Pancreas (tissue), 10 donors: ENCODE results near the gene NRCAM. TPM values are rescaled to one million over a fixed set of nuclear protein-coding genes. Genes with fewer than 3 reads are reported as not detected.

Experiments used
- ATAC-seq, 4 donors: fragments of 200-7000 bp; cut with Tn5 transposase; one replicate each; pipeline versions ENCODE4 v1.8.0 to v1.9.1; 2020; ENCODE audit warnings: mild to moderate bottlenecking in 4 of 4, moderate library complexity in 4 of 4
- DNase-seq, 6 donors: peaks; one replicate each; pipeline ENCODE4 v3.0.0-alpha.2; 2020
- FAIRE-seq: peaks from 2 replicates; lab custom pipeline; 2012; peaks lifted over from hg19 to GRCh38; lab: Jason Lieb, UNC
- H3K27ac ChIP-seq, 4 donors: fragments of 200-600 bp; sonication (generic); 1 replicate in 3 of 4; 2 replicates in 1 of 4; pipeline versions ENCODE4 v1.5.0 to v1.8.0; 2020
- H3K27me3 ChIP-seq, 4 donors: fragments of 200-600 bp; one replicate each; pipeline ENCODE4 v1.8.0; 2021
- H3K36me3 ChIP-seq, 3 donors: fragments of 200-600 bp; sonication (generic) in 1 of 3; one replicate each; pipeline versions ENCODE4 v1.5.0 to v1.8.0; 2020 to 2021
- H3K4me1 ChIP-seq, 3 donors: fragments of 200-600 bp; one replicate each; pipeline ENCODE4 v1.8.0; 2021
- H3K4me3 ChIP-seq, 4 donors: fragments of 200-600 bp; sonication (generic) in 2 of 4; one replicate each; pipeline versions ENCODE4 v1.5.0 to v1.8.0; 2020 to 2021
- H3K9me3 ChIP-seq, 4 donors: fragments of 200-600 bp; one replicate each; pipeline ENCODE4 v1.8.0; 2021
- WGBS, 2 donors: extraction: QIAGEN DNeasy Blood & Tissue Kit; methylation state at CpG; one replicate each; pipeline ENCODE4 v1.1.7; 2013; 5-methylcytosine and 5-hydroxymethylcytosine counted together
- intact Hi-C, 3 donors: fragments of 100-400 bp; cut with DNase I; formaldehyde crosslinking; loops; one replicate each; pipeline versions ENCODE4 v1.11.1 to v1.14.2; 2022
- polyA plus RNA-seq, 2 donors: library from polyadenylated mRNA; stranded (reverse); fragments of 200-250 nt; gene quantifications; one replicate each; pipeline ENCODE4 v1.2.3, GENCODE V29; 2013
- total RNA-seq, 6 donors: library from RNA; stranded (reverse); fragmentation: NEBNext Ultra II Directional in 4 of 6; extraction: Animal tissue kit (Norgen Biotek cat#: 25700) in 4 of 6; gene quantifications; one replicate each; pipeline versions ENCODE4 v1.2.1 to v1.2.4, GENCODE V29; 2021 to 2023
- TF ChIP-seq, protein P1 (sequence below), 4 donors: fragments of 200-600 bp; sonication (generic) in 3 of 4; IDR thresholded peaks; one replicate each; pipeline versions ENCODE4 v1.5.0 to v1.8.0; 2021; ENCODE audit warnings: antibody characterized with exemption in 4 of 4
- donor health status: healthy with polysubstance abuse.
- donor health status: DM: no; HTN: no; CAD: no; lungs with moderate emphysema.
- donor health status: DM: no; HTN: no; CAD: no.
- donor health status: control.
- donor health status: control.
- donor health status: Bipolar disorder and iron deficiency.
- donor health status: DM: yes; HTN: yes; CAD: no.
- donor health status: DM: no; HTN: no; CAD: no.
- donor health status: DM: no; HTN: no; CAD: no.
- donor health status: DM: yes; HTN: yes; CAD: no.

NRCAM gene
- total and polyA plus RNA-seq, 8 donors, result 14.1 to 53.6 (median 40.4) TPM

DNA sequence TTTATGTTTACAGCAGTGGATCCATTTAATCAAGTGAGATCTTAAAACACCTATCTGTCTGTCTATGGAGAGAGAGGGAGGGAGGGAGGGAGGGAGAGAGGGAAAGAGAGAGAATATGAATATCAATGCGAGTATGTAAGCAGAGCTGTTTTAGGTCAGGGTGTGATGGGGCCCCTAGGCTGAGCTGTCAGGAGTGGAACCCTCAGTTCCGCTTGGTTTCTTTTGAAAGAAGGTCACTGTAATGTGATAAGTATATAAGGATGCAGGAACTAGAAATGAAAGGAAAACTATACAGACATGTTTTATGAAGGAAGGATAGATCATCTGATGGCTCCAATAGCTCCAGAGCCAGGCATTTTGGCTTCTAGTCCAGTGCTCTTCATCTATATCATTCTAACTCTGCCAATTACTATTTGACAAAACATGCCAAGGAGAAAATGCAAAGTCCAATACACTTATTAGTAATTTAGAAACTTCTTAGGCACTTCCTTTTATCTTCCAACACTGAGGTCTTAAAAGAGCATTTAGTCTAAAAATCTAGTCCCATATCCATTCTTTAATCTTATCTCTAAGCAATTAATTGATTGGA, 70.3 kb downstream of the NRCAM start:
- Histone ChIP-seq H3K36me3 (no peaks in the 10 kb centered on the region), H3K4me3 (no peak overlapping the region), H3K9me3 (no peaks in the 10 kb centered on the region), H3K27me3 (no peaks in the 10 kb centered on the region), H3K27ac (no peak overlapping the region), H3K4me1 (no peaks in the 10 kb centered on the region)
- DNase-seq, result no peak
- TF ChIP-seq, protein P1, sequence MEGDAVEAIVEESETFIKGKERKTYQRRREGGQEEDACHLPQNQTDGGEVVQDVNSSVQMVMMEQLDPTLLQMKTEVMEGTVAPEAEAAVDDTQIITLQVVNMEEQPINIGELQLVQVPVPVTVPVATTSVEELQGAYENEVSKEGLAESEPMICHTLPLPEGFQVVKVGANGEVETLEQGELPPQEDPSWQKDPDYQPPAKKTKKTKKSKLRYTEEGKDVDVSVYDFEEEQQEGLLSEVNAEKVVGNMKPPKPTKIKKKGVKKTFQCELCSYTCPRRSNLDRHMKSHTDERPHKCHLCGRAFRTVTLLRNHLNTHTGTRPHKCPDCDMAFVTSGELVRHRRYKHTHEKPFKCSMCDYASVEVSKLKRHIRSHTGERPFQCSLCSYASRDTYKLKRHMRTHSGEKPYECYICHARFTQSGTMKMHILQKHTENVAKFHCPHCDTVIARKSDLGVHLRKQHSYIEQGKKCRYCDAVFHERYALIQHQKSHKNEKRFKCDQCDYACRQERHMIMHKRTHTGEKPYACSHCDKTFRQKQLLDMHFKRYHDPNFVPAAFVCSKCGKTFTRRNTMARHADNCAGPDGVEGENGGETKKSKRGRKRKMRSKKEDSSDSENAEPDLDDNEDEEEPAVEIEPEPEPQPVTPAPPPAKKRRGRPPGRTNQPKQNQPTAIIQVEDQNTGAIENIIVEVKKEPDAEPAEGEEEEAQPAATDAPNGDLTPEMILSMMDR (IDR thresholded peaks at IDR 0.05), result no peak
- 90 to 93% methylated on average over 2 of the region's 2 CpGs for WGBS, 2 donors
- intact Hi-C loops, result no loop called here
- no peak for ATAC-seq
- no peak for FAIRE-seq

DNA sequence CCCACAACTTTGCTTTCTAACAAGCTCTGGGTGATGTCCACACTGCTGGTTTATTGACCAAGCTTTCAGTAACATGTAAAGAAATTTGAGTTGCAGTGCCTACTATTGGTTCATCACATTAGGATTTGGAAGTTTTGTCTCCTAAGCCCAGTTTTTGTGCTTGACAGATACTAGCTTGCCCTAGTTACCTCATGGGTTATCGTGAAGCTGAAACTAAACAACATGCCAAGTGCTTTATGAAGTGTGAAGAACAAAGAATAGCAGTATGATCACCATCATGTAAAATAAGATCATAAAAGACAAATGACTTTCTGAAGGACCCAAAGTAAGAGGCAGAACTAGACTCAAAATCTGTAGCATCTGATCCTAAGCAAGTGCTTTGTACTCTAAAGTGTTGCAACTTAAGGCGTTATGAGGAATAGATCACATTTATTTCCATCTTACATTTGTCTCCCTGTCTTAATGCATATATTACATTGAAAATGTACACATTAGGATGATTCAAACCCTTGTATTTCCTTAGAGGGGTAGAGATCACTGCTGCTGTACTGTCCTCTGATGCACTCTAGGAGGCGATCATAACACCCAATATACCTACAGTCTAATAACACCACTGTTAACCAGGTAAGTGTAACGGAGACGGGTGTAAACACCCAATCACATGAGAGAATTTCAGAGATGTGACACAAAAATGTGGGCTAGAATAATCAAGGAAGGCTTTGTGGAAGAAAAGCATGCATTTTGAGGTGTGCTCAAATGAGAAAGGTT, 71.3 kb downstream of the NRCAM start:
- FAIRE-seq, result no peak
- no peak overlapping the region for H3K27ac ChIP-seq
- peaks cover 0 to 3% (median 0%) of the 10 kb centered on the region in 3 donors for H3K4me1 ChIP-seq
- ATAC-seq, result peak in 2 of 4 donors; percentile 34 to 44
- TF ChIP-seq, protein P1 (IDR thresholded peaks at IDR 0.05), result no peak
- H3K27me3 ChIP-seq, result no peaks in the 10 kb centered on the region
- H3K4me3 ChIP-seq, result no peak overlapping the region
- intact Hi-C loops, result no loop called here
- no peaks in the 10 kb centered on the region for H3K9me3 ChIP-seq
- no peaks in the 10 kb centered on the region for H3K36me3 ChIP-seq
- no peak for DNase-seq
- 84 to 89% methylated on average over 5 of the region's 5 CpGs for WGBS, 2 donors

DNA sequence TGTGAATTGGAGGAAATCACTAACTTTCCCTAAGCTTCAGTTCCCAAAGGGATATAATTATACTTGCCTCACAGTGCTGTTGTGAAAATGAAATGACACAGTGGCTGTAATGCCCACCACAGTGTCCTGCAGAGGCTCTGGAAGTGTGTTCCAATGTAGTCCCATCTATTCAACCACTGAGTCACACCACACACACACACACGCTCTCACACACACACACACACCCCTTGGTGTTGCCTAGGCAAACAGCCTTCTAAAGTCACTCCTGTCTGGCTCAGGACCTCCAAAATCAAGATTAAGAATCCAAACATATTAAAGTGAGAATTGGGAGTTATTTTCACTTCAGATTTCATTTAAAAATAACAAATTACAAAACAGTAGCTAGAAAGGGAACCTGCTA, 73.3 kb downstream of the NRCAM start:
- Histone ChIP-seq H3K27ac (no peak overlapping the region), H3K4me1 (peaks cover 0 to 8% (median 0%) of the 10 kb centered on the region in 3 donors), H3K9me3 (no peaks in the 10 kb centered on the region), H3K36me3 (no peaks in the 10 kb centered on the region), H3K27me3 (no peaks in the 10 kb centered on the region), H3K4me3 (no peak overlapping the region)
- TF ChIP-seq, protein P1 (IDR thresholded peaks at IDR 0.05), result no peak
- DNase-seq (no peak), ATAC-seq (no peak), FAIRE-seq (no peak)
- WGBS, 2 donors, result 77 to 85% methylated on average over 1 of the region's 1 CpG
- intact Hi-C loops, result no loop called here

DNA sequence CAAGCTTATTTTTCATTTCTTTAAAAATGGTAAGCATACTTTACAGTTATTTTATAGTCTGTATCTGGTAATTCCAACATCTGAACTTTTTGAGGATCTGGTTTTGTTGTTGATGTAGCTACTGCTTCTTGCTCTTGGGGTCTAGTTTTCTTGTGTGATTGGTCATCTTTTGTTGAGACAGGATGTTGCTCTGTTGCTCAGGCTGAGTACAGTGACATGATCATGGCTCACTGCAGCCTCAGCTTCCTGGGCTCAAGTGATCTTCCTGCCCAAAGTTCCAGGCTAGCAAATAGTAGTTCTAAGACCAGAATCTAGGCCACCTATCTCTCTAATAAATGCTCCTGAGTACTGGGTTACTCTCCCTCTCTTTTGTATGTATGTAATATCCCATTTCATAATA, 75.7 kb downstream of the NRCAM start:
- Histone ChIP-seq H3K36me3 (no peaks in the 10 kb centered on the region), H3K4me3 (no peak overlapping the region), H3K9me3 (no peaks in the 10 kb centered on the region), H3K4me1 (peaks cover 0 to 18% (median 3%) of the 10 kb centered on the region in 3 donors), H3K27ac (no peak overlapping the region), H3K27me3 (no peaks in the 10 kb centered on the region)
- intact Hi-C loops, result no loop called here
- FAIRE-seq (no peak), DNase-seq (no peak), ATAC-seq (no peak)
- TF ChIP-seq, protein P1 (IDR thresholded peaks at IDR 0.05), result no peak

DNA sequence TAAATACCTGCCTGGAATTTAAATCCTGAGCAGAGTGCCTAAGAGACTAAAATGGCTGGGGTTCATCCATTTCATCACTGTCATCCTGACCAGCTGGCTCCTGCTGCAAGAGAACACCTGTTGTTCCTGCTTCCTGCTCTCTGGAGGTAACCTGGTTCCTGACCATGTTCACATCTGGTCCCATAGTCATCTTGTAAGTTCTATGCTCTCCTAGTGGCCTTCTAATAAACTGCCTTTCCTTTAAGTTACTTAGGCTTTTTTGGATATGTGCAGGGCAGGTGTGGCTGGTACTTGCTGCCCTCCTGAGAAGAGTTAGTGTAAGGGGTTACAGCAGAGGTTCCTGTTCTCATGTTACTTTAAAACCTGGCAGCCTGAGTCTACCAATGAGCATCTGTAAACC, 80.0 kb downstream of the NRCAM start:
- no peaks in the 10 kb centered on the region for H3K27me3 ChIP-seq
- H3K36me3 ChIP-seq, result no peaks in the 10 kb centered on the region
- peak overlapping the region in 1 of 4 donors; percentile 35 for H3K27ac ChIP-seq
- H3K4me1 ChIP-seq, result peaks cover 0 to 23% (median 3%) of the 10 kb centered on the region in 3 donors
- H3K4me3 ChIP-seq, result no peak overlapping the region
- TF ChIP-seq, protein P1 (IDR thresholded peaks at IDR 0.05), result no peak
- peak in 2 of 6 donors; percentile 18 to 19 for DNase-seq
- H3K9me3 ChIP-seq, result no peaks in the 10 kb centered on the region
- intact Hi-C loops, result no loop called here
- peak; percentile 69 to 87 (median 78) for ATAC-seq
- FAIRE-seq, result no peak
